ENCODE measurements around the gene CD53.

DNA sequence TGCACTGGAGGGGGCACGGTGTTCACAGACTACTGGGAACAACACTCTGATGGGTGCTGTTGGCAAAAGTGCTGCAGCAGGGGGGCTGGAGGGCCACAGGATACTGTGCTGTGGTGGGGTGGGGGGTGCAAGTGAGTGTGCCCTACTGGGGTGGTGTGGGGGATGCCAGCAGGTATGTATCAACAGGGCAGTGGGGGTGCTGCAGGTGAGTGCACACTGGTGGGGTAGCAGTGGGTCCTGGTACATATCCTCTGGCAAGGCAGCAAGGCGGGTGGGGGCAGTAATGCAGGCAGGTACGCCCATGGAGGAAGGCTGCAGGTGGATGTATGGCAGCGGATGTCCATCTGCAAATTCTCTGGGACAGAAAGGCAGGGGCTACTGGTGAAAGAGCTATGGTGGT, 48.8 kb upstream of the CD53 start:
- TF ChIP-seq, protein P1, sequence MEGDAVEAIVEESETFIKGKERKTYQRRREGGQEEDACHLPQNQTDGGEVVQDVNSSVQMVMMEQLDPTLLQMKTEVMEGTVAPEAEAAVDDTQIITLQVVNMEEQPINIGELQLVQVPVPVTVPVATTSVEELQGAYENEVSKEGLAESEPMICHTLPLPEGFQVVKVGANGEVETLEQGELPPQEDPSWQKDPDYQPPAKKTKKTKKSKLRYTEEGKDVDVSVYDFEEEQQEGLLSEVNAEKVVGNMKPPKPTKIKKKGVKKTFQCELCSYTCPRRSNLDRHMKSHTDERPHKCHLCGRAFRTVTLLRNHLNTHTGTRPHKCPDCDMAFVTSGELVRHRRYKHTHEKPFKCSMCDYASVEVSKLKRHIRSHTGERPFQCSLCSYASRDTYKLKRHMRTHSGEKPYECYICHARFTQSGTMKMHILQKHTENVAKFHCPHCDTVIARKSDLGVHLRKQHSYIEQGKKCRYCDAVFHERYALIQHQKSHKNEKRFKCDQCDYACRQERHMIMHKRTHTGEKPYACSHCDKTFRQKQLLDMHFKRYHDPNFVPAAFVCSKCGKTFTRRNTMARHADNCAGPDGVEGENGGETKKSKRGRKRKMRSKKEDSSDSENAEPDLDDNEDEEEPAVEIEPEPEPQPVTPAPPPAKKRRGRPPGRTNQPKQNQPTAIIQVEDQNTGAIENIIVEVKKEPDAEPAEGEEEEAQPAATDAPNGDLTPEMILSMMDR (IDR thresholded peaks at IDR 0.05; ENCODE audit: low read depth, low read length, poor library complexity, severe bottlenecking): no peak
- no peak for TF ChIP-seq EZH2phosphoT487 (IDR thresholded peaks at IDR 0.05; ENCODE audit: borderline replicate concordance, low read length)

All from DOHH2 (cell line).